Heart left ventricle (tissue), 16 donors: ENCODE measurements around the gene SELENOM. TPM values are rescaled to one million over a fixed set of nuclear protein-coding genes. Genes with fewer than 3 reads are reported as not detected.

Source experiments
- ATAC-seq, 4 donors: fragments of 200-7000 bp; cut with Tn5 transposase; one replicate each; pipeline ENCODE4 v1.9.1; 2020 to 2022; ENCODE audit warnings: moderate library complexity in 4 of 4, mild to moderate bottlenecking in 3 of 4, moderate number of reproducible peaks in 1 of 4
- DNase-seq, 5 donors: peaks; one replicate each; pipeline ENCODE4 v3.0.0-alpha.2; 2020
- H3K27ac ChIP-seq, 12 donors: fragments of 200-600 bp; sonication (generic) in 4 of 12; one replicate each; pipeline versions ENCODE4 v1.5.0 to v1.8.0; 2016 to 2022; ENCODE audit warnings: mild to moderate bottlenecking in 2 of 12
- H3K27me3 ChIP-seq, 9 donors: fragments of 200-600 bp; sonication (generic) in 2 of 9; one replicate each; pipeline versions ENCODE4 v1.5.1 to v1.8.0; 2016 to 2022; ENCODE audit warnings: mild to moderate bottlenecking in 3 of 9
- H3K36me3 ChIP-seq, 9 donors: fragments of 200-600 bp; sonication (generic) in 2 of 9; one replicate each; pipeline versions ENCODE4 v1.5.0 to v1.8.0; 2018 to 2022; ENCODE audit warnings: mild to moderate bottlenecking in 2 of 9
- H3K4me1 ChIP-seq, 12 donors: fragments of 200-600 bp; sonication (generic) in 4 of 12; one replicate each; pipeline versions ENCODE4 v1.5.0 to v1.8.0; 2016 to 2022; ENCODE audit warnings: mild to moderate bottlenecking in 3 of 12
- H3K4me3 ChIP-seq, 12 donors: fragments of 200-600 bp; sonication (generic) in 4 of 12; one replicate each; pipeline versions ENCODE4 v1.5.0 to v1.8.0; 2017 to 2022; ENCODE audit warnings: mild to moderate bottlenecking in 9 of 12, moderate library complexity in 4 of 12
- H3K9me3 ChIP-seq, 12 donors: fragments of 200-600 bp; sonication (generic) in 4 of 12; one replicate each; pipeline versions ENCODE4 v1.5.0 to v1.8.0; 2016 to 2022; ENCODE audit warnings: mild to moderate bottlenecking in 1 of 12
- CTCF ChIP-seq, 12 donors: fragments of 200-600 bp; sonication (generic) in 4 of 12; IDR thresholded peaks; one replicate each; pipeline versions ENCODE4 v1.5.0 to v1.8.0; 2018 to 2022; ENCODE audit warnings: antibody characterized with exemption in 12 of 12, mild to moderate bottlenecking in 5 of 12
- POLR2A ChIP-seq, 2 donors: fragments of 450-650 bp; IDR thresholded peaks; one replicate each; pipeline ENCODE4 v1.6.1; 2017; ENCODE audit warnings: antibody characterized with exemption in 2 of 2, mild to moderate bottlenecking in 2 of 2, moderate library complexity in 2 of 2
- WGBS, 4 donors: extraction: QIAGEN DNeasy Blood & Tissue Kit in 2 of 4; methylation state at CpG; one replicate each; pipeline versions ENCODE4 v1.1.5 to v1.1.7; 2013 to 2018; 5-methylcytosine and 5-hydroxymethylcytosine counted together
- intact Hi-C, 10 donors: fragments of 100-400 bp; cut with DNase I; formaldehyde crosslinking; loops; one replicate each; pipeline versions ENCODE4 v1.11.1 to v1.14.2; 2022
- polyA plus RNA-seq, 2 donors: library from polyadenylated mRNA; stranded (reverse); fragments of 200-250 nt; gene quantifications; one replicate each; pipeline ENCODE4 v1.2.3, GENCODE V29; 2013
- total RNA-seq, 9 donors: library from RNA; depleted of rRNA in 2 of 9; stranded (reverse); fragments of >200 nt in 2 of 9; fragmentation: NEBNext Ultra II Directional in 3 of 9; extraction: Animal tissue kit (Norgen Biotek cat#: 25700) in 3 of 9; gene quantifications; one replicate each; pipeline versions ENCODE4 v1.1.0 to v1.2.4, GENCODE V29; 2016 to 2023
- donor health status: ischemic (EF 13 %, LVEDD 7.1; RV severe dilation, severe dysfunction).
- donor health status: healthy with polysubstance abuse.
- donor health status: DM: no; HTN: yes; CAD: no.
- donor health status: DM: no; HTN: no; CAD: no.
- donor health status: ischemic (EF 25% LVEDD 6.9; RV normal size, moderate dysfunction).
- donor health status: ischemic (EF 25% LVEDD 5.7; RV mildly dilated, moderate dysfunction).
- donor health status: healthy.
- donor health status: DM: yes; HTN: yes; CAD: no.
- donor health status: ischemic (EF 35%, LVEDD 5.7; RV mildly dilated, moderate dysfunction).
- donor health status: nonischemic (EF 11% LVEDD 7.7; RV severe dilation, severe dysfunction).
- donor health status: DM: yes; HTN: yes; CAD: no.
- donor health status: PGD.
- donor health status: ischemic (EF 29% LVEDD 5.4; RV normal size, mild dysfunction).
- donor health status: nonischemic (EF 23%, LVEDD 6.1; RV moderate dilation, normal function).

Gene SELENOM
- total and polyA plus RNA-seq, 11 donors, result 35.0 to 183 (median 55.0) TPM

- Histone ChIP-seq H3K9me3 (no peaks in the 10 kb centered on the region), H3K27me3 (no peaks in the 10 kb centered on the region), H3K4me1 (peaks cover 0 to 76% (median 19%) of the 10 kb centered on the region in 12 donors), H3K27ac (peak overlapping the region; percentile 74 to 99 (median 93)), H3K4me3 (peak overlapping the region; percentile 36 to 69 (median 56)), H3K36me3 (peaks cover 7 to 100% (median 99%) of the 10 kb centered on the region in 9 donors)
- peak; percentile 71 to 87 (median 84) for ATAC-seq
- intact Hi-C loops, result loop anchor here in 1 of 10 donors (10.0 kb wide), 1 partner anchor 52 kb away; the partner anchor contains the start of gene PLA2G3
- whole genome bisulfite sequencing, 4 donors, result 44 to 58% (median 55%) methylated on average over 31 to 33 of the region's 33 CpGs
- peak; percentile 81 to 90 (median 85) for DNase-seq
- no peak for TF ChIP-seq CTCF (IDR thresholded peaks at IDR 0.05)
- peak in 1 of 2 donors; percentile 42 for TF ChIP-seq POLR2A (IDR thresholded peaks at IDR 0.05)
Measured at GRCh38 chr22:31093086-31093850, 14.1 kb downstream of the SELENOM start.

- DNase-seq (no peak), ATAC-seq (no peak)
- no peaks in the 10 kb centered on the region for H3K9me3 ChIP-seq
- no peak overlapping the region for H3K4me3 ChIP-seq
- no peaks in the 10 kb centered on the region for H3K27me3 ChIP-seq
- peaks cover 0 to 80% (median 18%) of the 10 kb centered on the region in 12 donors for H3K4me1 ChIP-seq
- TF ChIP-seq POLR2A (IDR thresholded peaks at IDR 0.05) (no peak), CTCF (IDR thresholded peaks at IDR 0.05) (no peak)
- intact Hi-C loops, result loop anchor here in 1 of 10 donors (10.0 kb wide), 1 partner anchor 53 kb away; the partner anchor contains the start of gene PLA2G3
- peak overlapping the region in 11 of 12 donors; percentile 17 to 99 (median 91) for H3K27ac ChIP-seq
- peaks cover 7 to 100% (median 95%) of the 10 kb centered on the region in 9 donors for H3K36me3 ChIP-seq
- WGBS, 4 donors, result 90 to 96% (median 94%) methylated on average over 2 to 9 of the region's 9 CpGs
Measured at GRCh38 chr22:31092161-31092560, 15.2 kb downstream of the SELENOM start.

- Histone ChIP-seq H3K9me3 (no peaks in the 10 kb centered on the region), H3K4me1 (peaks cover 0 to 88% (median 23%) of the 10 kb centered on the region in 12 donors), H3K27me3 (no peaks in the 10 kb centered on the region), H3K27ac (peak overlapping the region in 5 of 12 donors; percentile 9 to 99 (median 57)), H3K4me3 (no peak overlapping the region), H3K36me3 (peaks cover 3 to 99% (median 89%) of the 10 kb centered on the region in 9 donors)
- no peak for TF ChIP-seq POLR2A (IDR thresholded peaks at IDR 0.05)
- TF ChIP-seq CTCF (IDR thresholded peaks at IDR 0.05), result no peak
- no peak for ATAC-seq
- WGBS, 4 donors, result 68 to 81% (median 76%) methylated on average over 23 to 29 of the region's 29 CpGs
- intact Hi-C loops, result loop anchor here in 1 of 10 donors (10.0 kb wide), 1 partner anchor 53 kb away; the partner anchor contains the start of gene PLA2G3
- DNase-seq, result peak in 1 of 5 donors; percentile 70
Measured at GRCh38 chr22:31091106-31091975, 16.0 kb downstream of the SELENOM start.
